ENCODE measurements around the gene COL19A1. TPM values are rescaled to one million over a fixed set of nuclear protein-coding genes. Genes with fewer than 3 reads are reported as not detected.

The COL19A1 gene
- total and polyA plus RNA-seq, 9 of the 15 experiments (the other 6 are each of a cell fraction or from before 2014, with no cell fraction given): not detected

- Histone ChIP-seq H3K4me1 (replicated peaks in 1 of 2; ENCODE audit: control insufficient read depth in 2 of 2, insufficient read depth in 2 of 2, low read length in 2 of 2) (peaks cover 4 to 13% of the 10 kb centered on the region in 2 experiments; a peak in 2 of 5 replicates), H3K79me2 (ENCODE audit: control insufficient read depth, insufficient read depth, low read length) (no peaks in the 10 kb centered on the region), H3K9ac (ENCODE audit: insufficient read depth in 1 of 2, low read depth in 2 of 2, low read length in 2 of 2) (no peak overlapping the region), H3K4me2 (ENCODE audit: insufficient read depth, low read length) (no peak overlapping the region), H3K27ac (ENCODE audit: extremely low read depth, low read depth, low read length) (no peak overlapping the region), H3K36me3 (ENCODE audit: control insufficient read depth, insufficient read depth, low read length) (no peaks in the 10 kb centered on the region), H3K4me3 (no peak overlapping the region), H3K9me1 (ENCODE audit: control insufficient read depth, insufficient read depth, low read length) (no peaks in the 10 kb centered on the region), H2AFZ (ENCODE audit: low read depth, low read length) (no peak overlapping the region), H3K27me3 (ENCODE audit: control insufficient read depth in 2 of 2, insufficient read depth in 2 of 2, low read length in 2 of 2) (peaks cover 18 to 21% of the 10 kb centered on the region in 2 experiments), H4K20me1 (replicated peaks; ENCODE audit: control insufficient read depth, insufficient read depth, low read length) (no peaks in the 10 kb centered on the region), H3K9me3 (replicated peaks; ENCODE audit: control insufficient read depth, insufficient read depth, low read depth, low read length) (no peaks in the 10 kb centered on the region)
- no peak for DNase-seq (ENCODE audit: extremely low read depth in 1 of 4, low spot score in 3 of 4)
- in situ Hi-C loops (cut with MboI): no loop called here
- 2% methylated on average over 2 of the region's 2 CpGs for WGBS (ENCODE audit: insufficient coverage, low coverage, missing lambda C conversion rate)
- BruUV-seq (replicated peaks): no TSS peak
- intact Hi-C loops (cut with micrococcal nuclease): no loop called here
- POLR2A ChIA-PET: no interaction called here
- CTCF ChIA-PET (ENCODE audit: low intra/inter-chr PET ratio): no interaction called here
- no peak for FAIRE-seq
- no peak for ATAC-seq
- TF ChIP-seq PRPF4 (IDR thresholded peaks at IDR 0.05; ENCODE audit: insufficient read depth, low read depth, low read length, poor library complexity, severe bottlenecking): no peak
- no peak for TF ChIP-seq MTF1 (CRISPR knock-in tag; IDR thresholded peaks at IDR 0.05; ENCODE audit: borderline replicate concordance)
- TF ChIP-seq ZNF263 (CRISPR knock-in tag; IDR thresholded peaks at IDR 0.05; ENCODE audit: borderline replicate concordance): no peak
- TF ChIP-seq ZNF586 (CRISPR knock-in tag; conservative IDR thresholded peaks at IDR 0.05): no peak
- TF ChIP-seq RBBP5 (IDR thresholded peaks at IDR 0.05; ENCODE audit: borderline replicate concordance, insufficient read depth, low read length, poor library complexity, severe bottlenecking): no peak
- TF ChIP-seq CBX3 (IDR thresholded peaks at IDR 0.05; ENCODE audit: borderline replicate concordance in 1 of 2, low read length in 2 of 2): no peak
- no peak for TF ChIP-seq HNRNPLL (IDR thresholded peaks at IDR 0.05; ENCODE audit: low read depth, low read length, poor library complexity, severe bottlenecking)
- no peak for TF ChIP-seq POLR2AphosphoS5 (IDR thresholded peaks at IDR 0.05; ENCODE audit: control insufficient read depth, insufficient read depth, low read depth, low read length)
- TF ChIP-seq MEF2A (IDR thresholded peaks at IDR 0.05; ENCODE audit: control insufficient read depth, low read depth, low read length): no peak
- TF ChIP-seq HDAC6 (IDR thresholded peaks at IDR 0.05; ENCODE audit: low read depth, low read length): no peak
- no peak for TF ChIP-seq ZNF175 (CRISPR knock-in tag; IDR thresholded peaks at IDR 0.05; ENCODE audit: low read depth)
- no peak for TF ChIP-seq SMAD1 (IDR thresholded peaks at IDR 0.05; ENCODE audit: low read depth, low read length, partially characterized antibody)
- TF ChIP-seq KHSRP (IDR thresholded peaks at IDR 0.05): no peak
- no peak for TF ChIP-seq ZFP1 (CRISPR knock-in tag; IDR thresholded peaks at IDR 0.05)
- TF ChIP-seq HIVEP1 (CRISPR knock-in tag; IDR thresholded peaks at IDR 0.05): no peak
- TF ChIP-seq ZNF449 (CRISPR knock-in tag; IDR thresholded peaks at IDR 0.05): no peak
- TF ChIP-seq SIN3B (IDR thresholded peaks at IDR 0.05; ENCODE audit: low read depth): no peak
- TF ChIP-seq BRF1 (IDR thresholded peaks at IDR 0.05; ENCODE audit: borderline replicate concordance, extremely low read depth, insufficient read length): no peak
- no peak for TF ChIP-seq HMBOX1 (IDR thresholded peaks at IDR 0.05)
- TF ChIP-seq ZNF184 (CRISPR knock-in tag; IDR thresholded peaks at IDR 0.05): no peak
Measured at GRCh38 chr6:69871107-69871506, 4.8 kb downstream of the COL19A1 start.
